ENCODE measurements around the gene INS.

Gene INS

GRCh38 chr11:2139621-2140337 is 21.2 kb downstream of the INS start:
- in situ Hi-C loops (cut with MboI; ENCODE audit: low pct_unique_long_range_greater_than_20kb, low sequenced_read_pairs, unreplicated experiment): no loop called here
- TF ChIP-seq CTCF (IDR thresholded peaks at IDR 0.05; ENCODE audit: extremely low read depth, insufficient read depth, missing control alignments): no peak
- no peak for DNase-seq (ENCODE audit: low spot score)

- DNase-seq (ENCODE audit: low spot score): no peak
- no peak for TF ChIP-seq CTCF (IDR thresholded peaks at IDR 0.05; ENCODE audit: extremely low read depth, insufficient read depth, missing control alignments)
- in situ Hi-C loops (cut with MboI; ENCODE audit: low pct_unique_long_range_greater_than_20kb, low sequenced_read_pairs, unreplicated experiment): no loop called here
Observed at GRCh38 chr11:2139123-2139521, 21.9 kb downstream of the INS start, which contains the start of gene IGF2. TSS of gene IGF2 (minus strand) at chr11:2139389. CDS start at chr11:2135523, 3,866 bp downstream.

GRCh38 chr11:2138431-2139122 is 22.4 kb downstream of the INS start:
- in situ Hi-C loops (cut with MboI; ENCODE audit: low pct_unique_long_range_greater_than_20kb, low sequenced_read_pairs, unreplicated experiment): no loop called here
- TF ChIP-seq CTCF (IDR thresholded peaks at IDR 0.05; ENCODE audit: extremely low read depth, insufficient read depth, missing control alignments): no peak
- DNase-seq (ENCODE audit: low spot score): no peak

GRCh38 chr11:2138068-2138430 is 23.0 kb downstream of the INS start:
- in situ Hi-C loops (cut with MboI; ENCODE audit: low pct_unique_long_range_greater_than_20kb, low sequenced_read_pairs, unreplicated experiment): no loop called here
- no peak for DNase-seq (ENCODE audit: low spot score)
- no peak for TF ChIP-seq CTCF (IDR thresholded peaks at IDR 0.05; ENCODE audit: extremely low read depth, insufficient read depth, missing control alignments)

GRCh38 chr11:2137202-2138067 is 23.6 kb downstream of the INS start:
- in situ Hi-C loops (cut with MboI; ENCODE audit: low pct_unique_long_range_greater_than_20kb, low sequenced_read_pairs, unreplicated experiment): no loop called here
- TF ChIP-seq CTCF (IDR thresholded peaks at IDR 0.05; ENCODE audit: extremely low read depth, insufficient read depth, missing control alignments): no peak
- no peak for DNase-seq (ENCODE audit: low spot score)

GRCh38 chr11:2136952-2137201 is 24.1 kb downstream of the INS start:
- no peak for DNase-seq (ENCODE audit: low spot score)
- no peak for TF ChIP-seq CTCF (IDR thresholded peaks at IDR 0.05; ENCODE audit: extremely low read depth, insufficient read depth, missing control alignments)
- in situ Hi-C loops (cut with MboI; ENCODE audit: low pct_unique_long_range_greater_than_20kb, low sequenced_read_pairs, unreplicated experiment): no loop called here

Measured in GM13977 (cell line).